ENCODE results near the gene LRRC18. TPM values are rescaled to one million over a fixed set of nuclear protein-coding genes. Genes with fewer than 3 reads are reported as not detected.

LRRC18 gene
- total RNA-seq, 2 donors from 2014 or later = not detected

DNA sequence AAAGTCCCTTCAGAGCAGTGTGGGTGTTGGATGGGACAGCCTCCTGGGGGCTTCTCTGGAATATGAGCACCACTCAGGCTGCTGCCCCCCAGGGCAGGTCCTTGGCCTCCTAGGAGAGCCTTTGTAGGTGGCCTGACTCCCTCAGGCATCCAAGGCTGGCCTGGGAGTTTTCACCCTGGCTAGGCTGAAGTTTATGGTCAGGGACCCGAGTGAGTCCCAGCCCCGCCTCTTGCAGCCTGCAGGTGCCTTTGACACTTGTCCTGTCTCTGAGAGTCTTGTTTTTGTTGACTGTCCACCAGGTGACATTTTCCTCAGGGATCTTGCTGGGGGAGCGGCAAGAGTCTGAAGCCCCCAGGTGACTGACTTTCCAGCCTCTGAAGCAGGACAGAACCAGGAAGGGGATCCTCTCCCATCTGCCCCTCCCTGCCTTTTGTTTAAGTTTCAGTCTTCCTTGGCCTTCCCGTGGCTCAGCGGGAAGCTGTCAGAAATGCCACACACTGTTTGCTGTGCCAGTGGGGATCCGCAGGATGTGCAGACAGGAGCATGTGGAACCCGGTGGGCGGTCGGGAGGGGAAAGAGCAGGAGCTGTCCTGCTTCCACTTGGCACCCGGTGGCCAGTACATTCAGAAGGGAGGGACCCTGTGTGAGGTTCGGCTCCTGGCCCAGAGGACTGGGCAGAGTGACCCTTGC is 59.5 kb downstream of the LRRC18 start:
- H3K4me3 ChIP-seq = no peak overlapping the region
- no peak for ATAC-seq
- WGBS, 2 donors = 35 to 39% methylated on average over 9 to 11 of the region's 11 CpGs

DNA sequence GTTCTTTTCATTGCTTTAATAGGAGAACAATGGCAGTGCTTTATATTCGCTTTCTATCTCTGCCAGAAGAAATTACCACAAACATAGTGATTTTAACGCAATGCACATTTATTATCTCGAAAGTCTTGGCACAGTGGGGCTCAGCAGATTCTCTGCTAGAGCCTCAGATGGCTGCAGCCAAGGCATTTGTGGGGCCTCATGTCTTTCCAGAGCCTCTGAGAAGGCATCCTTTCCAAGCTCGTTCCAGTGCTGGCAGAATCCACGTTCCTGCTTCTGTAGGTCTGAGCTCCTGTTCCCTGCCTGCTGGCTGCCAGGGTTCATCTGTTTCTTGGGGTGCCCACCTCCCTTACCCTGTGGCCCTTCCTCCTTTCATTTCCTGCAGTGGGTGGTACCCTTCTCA is 60.2 kb downstream of the LRRC18 start:
- H3K4me3 ChIP-seq = no peak overlapping the region
- no peak for TF ChIP-seq POLR2A (IDR thresholded peaks at IDR 0.05)
- TF ChIP-seq CTCF (IDR thresholded peaks at IDR 0.05) = no peak
- H3K9me3 ChIP-seq = no peaks in the 10 kb centered on the region
- H3K27ac ChIP-seq = no peak overlapping the region
- no peaks in the 10 kb centered on the region for H3K4me1 ChIP-seq
- no peaks in the 10 kb centered on the region for H3K36me3 ChIP-seq (replicated peaks in 1 of 2; ENCODE audit: insufficient read depth in 1 of 2, low read depth in 2 of 2)
- DNase-seq = no peak
- H3K27me3 ChIP-seq = no peaks in the 10 kb centered on the region
- intact Hi-C loops (cut with DNase I) = no loop called here
- ATAC-seq = no peak
- WGBS, 2 donors = 56 to 82% methylated on average over 5 of the region's 5 CpGs

More for the DNA sequence above, 59.5 kb downstream of the LRRC18 start:
- no peak for TF ChIP-seq POLR2A (IDR thresholded peaks at IDR 0.05)
- TF ChIP-seq CTCF (IDR thresholded peaks at IDR 0.05) = no peak
- no peak for DNase-seq
- H3K27ac ChIP-seq = no peak overlapping the region
- no peaks in the 10 kb centered on the region for H3K4me1 ChIP-seq
- H3K36me3 ChIP-seq (replicated peaks in 1 of 2; ENCODE audit: insufficient read depth in 1 of 2, low read depth in 2 of 2) = no peaks in the 10 kb centered on the region
- intact Hi-C loops (cut with DNase I) = no loop called here
- H3K27me3 ChIP-seq = no peaks in the 10 kb centered on the region
- H3K9me3 ChIP-seq = no peaks in the 10 kb centered on the region

DNA sequence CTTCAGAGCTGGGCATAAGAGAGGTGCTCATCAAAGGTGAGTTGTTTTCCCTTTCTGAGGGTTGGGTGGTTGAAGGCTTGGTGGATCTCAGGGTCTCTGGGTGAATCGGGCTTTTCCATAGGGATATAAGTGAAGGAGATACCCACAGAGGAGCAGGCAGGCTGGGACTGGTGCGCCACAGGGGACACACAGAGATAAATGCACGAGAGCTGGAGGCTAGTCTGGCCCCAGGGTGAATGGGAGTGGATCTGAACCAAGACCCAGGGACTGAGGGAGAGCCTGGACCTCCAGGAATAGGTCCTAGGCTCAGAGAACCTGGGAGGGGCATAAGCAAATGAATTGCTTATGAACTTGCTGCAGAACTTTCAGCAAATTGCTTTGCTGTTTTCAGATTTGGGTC is 61.5 kb downstream of the LRRC18 start:
- TF ChIP-seq POLR2A (IDR thresholded peaks at IDR 0.05) (no peak), CTCF (IDR thresholded peaks at IDR 0.05) (no peak)
- no peaks in the 10 kb centered on the region for H3K27me3 ChIP-seq
- DNase-seq = no peak
- H3K36me3 ChIP-seq (replicated peaks in 1 of 2; ENCODE audit: insufficient read depth in 1 of 2, low read depth in 2 of 2) = no peaks in the 10 kb centered on the region
- H3K9me3 ChIP-seq = no peaks in the 10 kb centered on the region
- no peak for ATAC-seq
- no peak overlapping the region for H3K4me3 ChIP-seq
- H3K27ac ChIP-seq = no peak overlapping the region
- no peaks in the 10 kb centered on the region for H3K4me1 ChIP-seq
- intact Hi-C loops (cut with DNase I) = no loop called here
- WGBS, 2 donors = 62 to 72% methylated on average over 3 of the region's 3 CpGs

DNA sequence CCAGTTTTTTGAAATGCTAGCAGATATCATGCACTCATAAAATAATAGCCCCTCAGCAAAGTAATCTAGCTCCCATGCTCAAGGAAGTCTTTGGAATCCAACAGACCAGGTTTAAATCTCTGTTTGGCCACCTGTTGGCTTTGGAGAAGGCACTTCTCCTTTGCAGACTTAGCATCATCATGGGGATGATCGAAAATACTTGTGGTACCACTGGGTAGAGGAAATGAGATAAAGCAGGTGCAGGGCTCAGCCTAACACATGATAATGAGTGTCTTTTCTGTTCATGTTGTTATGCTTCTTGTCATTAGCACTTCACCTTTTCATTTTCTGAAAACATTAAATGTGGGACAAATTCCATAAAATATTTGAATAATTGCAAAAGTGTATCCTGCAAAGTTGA is 67.4 kb downstream of the LRRC18 start:
- TF ChIP-seq CTCF (IDR thresholded peaks at IDR 0.05) (no peak), POLR2A (IDR thresholded peaks at IDR 0.05) (no peak)
- Histone ChIP-seq H3K9me3 (no peaks in the 10 kb centered on the region), H3K4me1 (no peaks in the 10 kb centered on the region), H3K27ac (no peak overlapping the region), H3K36me3 (replicated peaks in 1 of 2; ENCODE audit: insufficient read depth in 1 of 2, low read depth in 2 of 2) (no peaks in the 10 kb centered on the region), H3K4me3 (no peak overlapping the region), H3K27me3 (no peaks in the 10 kb centered on the region)
- 61 to 64% methylated on average over 1 of the region's 1 CpG for WGBS, 2 donors
- intact Hi-C loops (cut with DNase I) = no loop called here
- ATAC-seq (no peak), DNase-seq (no peak)

Small RNAs within 50 kb of the gene (microRNA-seq; reads per million reads assigned to microRNA genes)
- gene MIR4294 (ENCODE audit: borderline number of aligned reads in 2 of 2, borderline replicate concordance in 2 of 2) = 0 reads per million in 2 donors

Small RNAs within 50 kb of the gene (small RNA-seq; reads per million reads assigned to genes)
- gene MIR4294 = not detected

Other genes with a start within 250 kb of the LRRC18 start
- gene VSTM4, start 175.7 kb upstream of the LRRC18 start, total RNA-seq = 1 to 10 TPM; 3.4 to 5.6 TPM
- gene FAM170B, start 194.2 kb upstream of the LRRC18 start, total RNA-seq = not detected
- 1 to 10 TPM; 4.3 to 9.3 TPM for gene TMEM273, start 248.6 kb upstream of the LRRC18 start, total RNA-seq